ENCODE measurements around the gene NMD3.

Gene NMD3

DNA sequence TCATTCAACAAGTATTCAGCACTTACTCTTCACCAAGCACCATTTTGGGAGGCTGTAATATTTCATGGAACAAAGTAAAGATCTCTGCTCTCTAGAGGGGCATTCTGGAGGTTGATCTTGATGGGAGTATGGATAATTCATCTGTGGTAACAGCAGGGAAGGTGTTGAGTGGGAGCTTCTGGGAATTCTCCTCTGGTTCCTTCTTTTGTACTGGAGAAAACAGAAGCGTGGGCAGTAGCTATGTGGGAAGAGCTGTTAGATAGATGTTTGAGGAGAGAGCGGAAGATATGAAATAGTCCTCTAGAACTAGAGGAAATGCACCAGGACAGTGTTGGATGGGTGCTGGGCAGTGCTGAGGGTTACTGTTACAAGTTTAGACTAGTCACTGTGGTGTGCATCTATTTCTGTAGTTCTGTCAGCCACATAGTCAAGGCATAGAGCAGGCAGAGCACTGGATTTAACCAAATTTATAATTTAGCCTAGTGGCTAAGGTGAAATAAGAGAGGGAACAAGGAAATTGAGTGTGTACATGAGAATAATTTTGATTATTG lies 9.6 kb downstream of the NMD3 start:
- no peak for DNase-seq (ENCODE audit: low read depth)

DNA sequence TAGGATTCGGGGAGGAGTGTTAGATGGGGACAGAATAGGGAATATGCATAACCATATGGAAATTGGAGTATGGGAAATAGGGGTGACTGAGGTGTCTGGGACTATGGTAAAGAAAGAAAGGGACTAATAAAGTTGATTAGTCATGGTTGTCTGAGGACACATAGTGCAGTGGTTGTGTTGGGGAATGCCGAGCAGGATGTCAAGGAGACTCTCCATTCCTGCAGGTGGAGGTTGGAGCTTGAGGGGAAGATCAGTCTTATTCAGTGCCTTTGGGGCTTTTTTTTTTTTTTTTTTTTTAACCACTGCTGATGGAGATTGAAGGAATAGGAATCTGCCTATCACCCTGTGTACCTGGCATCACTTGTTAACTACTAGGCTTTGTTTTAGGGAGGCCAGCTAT lies 10.8 kb downstream of the NMD3 start:
- no peak for DNase-seq (ENCODE audit: low read depth)

DNA sequence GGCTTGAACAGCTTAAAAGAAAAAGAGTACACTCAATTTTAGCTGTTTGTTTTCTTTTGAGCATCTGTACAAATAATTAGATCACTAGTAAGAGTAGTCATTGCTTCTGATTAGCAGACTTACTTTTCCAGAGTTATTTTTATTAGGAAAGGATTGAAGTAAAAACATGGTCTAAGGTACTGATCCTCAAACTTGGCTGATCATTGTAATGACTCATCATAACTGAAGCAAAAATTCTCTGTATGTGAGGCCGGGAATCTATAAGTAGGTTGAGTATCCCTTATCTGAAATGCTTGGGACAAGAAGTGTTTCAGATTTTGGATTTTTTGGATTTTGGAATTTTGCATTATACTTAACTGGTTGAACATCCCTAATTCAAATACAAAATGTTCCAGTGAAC lies 12.4 kb downstream of the NMD3 start:
- no peak for DNase-seq (ENCODE audit: low read depth)

DNA sequence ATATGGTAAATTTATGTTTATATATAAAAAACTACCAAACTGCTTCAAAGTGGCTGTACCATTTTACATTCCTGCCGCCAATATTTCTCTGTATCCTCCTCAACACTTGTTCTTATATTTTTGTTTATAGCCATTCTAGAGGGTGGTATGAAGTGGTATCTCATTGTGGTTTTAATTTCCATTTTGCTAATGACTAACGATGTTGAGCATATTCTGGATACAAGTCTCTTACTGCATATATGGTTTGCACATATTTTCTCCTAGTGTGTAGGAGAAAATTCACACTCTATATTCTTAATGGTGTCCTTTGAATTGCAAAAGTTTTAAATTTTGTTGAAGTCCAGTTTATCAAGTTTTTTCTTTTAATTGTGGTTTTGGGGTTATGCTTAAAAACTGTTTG lies 15.1 kb downstream of the NMD3 start:
- DNase-seq (ENCODE audit: low read depth) = no peak

DNA sequence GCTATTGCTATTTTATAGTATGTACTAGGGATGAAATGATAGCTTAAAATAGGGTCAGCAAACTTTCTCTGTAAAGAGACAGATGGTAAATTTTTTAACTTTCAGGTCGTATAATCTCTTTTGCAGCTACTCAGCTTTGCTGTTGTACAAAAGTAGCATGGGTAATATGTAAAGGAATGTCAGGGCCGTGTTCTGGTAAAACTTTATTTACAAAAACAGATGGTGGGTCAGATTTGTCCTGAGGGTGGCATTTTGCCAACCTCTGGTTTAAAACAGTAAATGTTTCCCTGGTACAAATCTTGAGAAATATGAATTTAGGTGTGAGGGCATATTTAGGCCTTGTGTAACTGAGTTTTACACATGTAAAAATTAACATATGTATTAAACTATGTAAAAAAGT lies 18.6 kb downstream of the NMD3 start:
- DNase-seq (ENCODE audit: low read depth) = no peak

DNA sequence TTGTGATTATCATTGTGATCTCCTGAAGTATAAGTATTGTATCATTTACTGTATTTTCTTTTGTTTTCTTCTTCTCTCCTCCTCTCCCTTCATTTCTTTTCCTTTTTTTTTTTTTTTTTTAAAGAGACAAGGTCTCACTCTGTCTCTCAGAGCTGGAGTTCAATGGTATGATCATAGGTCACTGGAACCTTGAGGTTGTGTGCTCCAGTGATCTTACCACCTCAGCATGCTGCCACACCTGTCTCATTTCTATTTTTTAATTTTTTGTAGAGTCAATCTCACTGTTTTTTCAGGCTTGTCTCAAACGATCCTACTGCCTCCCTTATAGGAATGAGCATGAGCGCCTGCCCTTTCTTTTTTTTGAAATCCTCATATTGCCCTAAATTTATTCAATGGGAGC lies 23.4 kb downstream of the NMD3 start:
- DNase-seq (ENCODE audit: low read depth) = no peak

DNA sequence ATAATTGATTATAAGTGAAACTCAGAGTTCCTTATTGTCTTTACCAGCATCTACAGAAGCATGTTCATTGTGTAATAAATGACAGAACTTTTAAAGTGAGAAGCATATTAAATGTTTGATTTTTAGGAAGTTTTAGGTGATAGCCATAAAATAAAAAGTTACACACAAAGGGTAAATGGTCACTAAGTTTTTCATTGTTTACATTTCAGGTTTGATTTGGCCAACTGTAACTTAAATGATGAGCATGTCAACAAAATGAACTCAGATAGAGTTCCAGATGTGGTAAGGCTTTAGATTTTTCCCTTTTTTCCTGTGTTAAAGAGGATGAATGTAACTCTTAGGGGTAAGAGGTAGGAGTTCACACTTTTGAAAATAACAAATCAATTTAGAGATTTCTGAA lies 25.9 kb downstream of the NMD3 start:
- no peak for DNase-seq (ENCODE audit: low read depth)

DNA sequence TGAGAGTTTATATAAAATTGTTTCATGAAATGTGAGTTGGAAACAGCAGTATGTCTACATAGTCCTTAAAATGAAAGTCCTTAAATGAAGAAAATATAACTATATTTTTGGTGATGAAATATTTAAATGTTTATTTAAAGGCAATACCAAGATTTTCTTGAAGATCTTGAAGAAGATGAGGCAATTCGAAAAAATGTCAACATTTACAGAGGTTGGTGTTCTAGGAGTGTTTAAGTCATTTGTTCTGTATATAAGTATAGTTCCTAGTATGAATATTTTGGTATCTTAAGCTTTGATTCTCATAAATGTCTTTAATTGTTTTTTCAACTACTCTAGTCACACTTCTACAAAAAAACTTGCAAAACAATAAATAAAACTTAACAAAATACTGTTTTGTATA lies 29.0 kb downstream of the NMD3 start:
- no peak for DNase-seq (ENCODE audit: low read depth)

DNA sequence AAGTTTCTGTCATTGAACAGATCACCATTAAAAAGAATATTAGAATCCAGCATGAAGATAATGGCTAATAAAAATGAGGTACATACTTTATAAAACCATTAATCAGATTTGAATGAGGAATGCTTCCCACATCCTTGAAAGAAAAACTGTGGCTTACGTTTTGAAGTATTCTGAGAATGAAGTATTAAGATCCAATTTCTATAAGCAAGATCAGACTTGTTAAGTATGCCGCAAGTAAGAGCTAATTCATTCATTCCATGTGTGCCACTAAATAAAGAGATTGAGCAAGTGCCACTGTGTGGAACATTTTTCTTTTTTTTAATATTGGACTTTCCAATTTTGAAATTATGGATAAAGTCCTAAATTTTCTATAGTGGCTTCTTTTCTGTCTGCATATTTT lies 30.6 kb downstream of the NMD3 start:
- DNase-seq (ENCODE audit: low read depth) = no peak

DNA sequence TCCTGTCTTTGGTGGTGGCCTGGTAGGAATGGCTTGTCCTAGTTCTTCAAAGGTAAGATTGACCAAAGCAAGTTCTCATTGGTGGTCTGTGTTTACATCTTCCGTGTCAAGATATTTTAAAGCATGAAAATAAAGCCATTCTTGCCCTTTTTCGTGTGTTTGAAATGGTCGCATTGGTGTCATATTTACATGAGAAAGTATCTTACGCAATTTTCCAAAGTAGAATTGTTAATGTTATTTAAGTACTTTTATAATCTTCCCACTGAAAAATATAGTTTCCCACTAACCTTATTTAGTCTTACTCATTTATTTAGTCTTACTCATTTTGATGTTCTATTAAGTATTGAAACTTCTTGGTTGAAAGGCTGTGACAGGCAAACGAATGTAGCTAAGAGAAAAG lies 31.0 kb downstream of the NMD3 start:
- no peak for DNase-seq (ENCODE audit: low read depth)

DNA sequence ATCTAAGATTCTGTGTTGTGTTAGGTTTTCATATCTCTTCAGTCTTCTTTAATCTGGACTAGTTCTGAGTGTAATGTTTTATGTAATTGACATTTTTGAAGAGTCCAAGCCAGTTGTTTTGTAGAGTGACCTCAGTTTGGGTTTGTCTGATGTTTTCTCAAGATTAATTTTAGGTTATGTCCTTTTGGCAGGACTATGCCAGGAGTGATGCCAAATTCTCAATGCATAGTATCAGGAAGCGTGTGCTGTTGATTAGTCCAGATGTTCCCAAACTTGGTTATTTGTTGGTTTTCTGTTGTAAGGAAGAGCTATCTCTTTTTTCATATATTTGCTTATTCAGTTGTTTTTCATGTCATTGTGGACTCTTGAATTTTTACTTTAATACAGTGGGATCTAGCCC lies 32.6 kb downstream of the NMD3 start:
- no peak for DNase-seq (ENCODE audit: low read depth)

DNA sequence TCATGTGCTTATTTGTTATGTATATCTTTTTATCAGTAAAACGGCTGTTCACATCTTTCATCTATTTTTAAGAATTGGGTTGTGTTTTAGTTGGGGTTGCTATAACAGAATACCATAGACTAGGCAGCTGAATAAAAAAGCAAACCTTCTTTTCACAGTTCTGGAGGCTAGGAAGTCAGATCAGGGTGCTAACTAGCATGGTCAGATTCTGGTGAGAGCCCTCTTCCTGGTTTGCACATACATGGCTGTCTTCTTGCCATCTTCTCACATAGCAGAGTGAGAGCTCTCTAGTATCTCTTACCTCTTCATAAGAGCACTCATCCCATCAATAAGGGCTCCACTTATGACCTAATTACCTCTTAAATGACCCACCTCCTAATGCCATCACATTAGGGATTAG lies 33.8 kb downstream of the NMD3 start:
- DNase-seq (ENCODE audit: low read depth) = no peak

DNA sequence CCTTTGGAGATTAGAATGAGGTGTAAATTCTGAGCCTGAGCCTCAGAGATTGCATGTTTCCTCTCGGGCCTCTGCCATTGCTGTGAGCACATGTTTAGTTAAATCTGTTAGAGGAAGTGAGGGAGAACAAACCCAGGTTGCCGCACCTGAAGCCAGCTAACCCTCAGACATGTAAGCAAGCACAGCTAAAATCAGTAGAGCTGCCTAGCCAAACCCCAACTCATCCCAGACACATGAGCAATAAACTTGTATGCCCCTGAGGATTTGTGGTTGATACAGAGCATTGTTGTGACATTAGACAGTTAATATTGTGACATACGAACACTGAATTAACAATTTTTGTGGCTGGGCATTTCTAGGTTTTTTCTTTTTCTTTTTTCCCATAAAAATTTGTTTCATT lies 41.9 kb downstream of the NMD3 start:
- DNase-seq (ENCODE audit: low read depth) = peak; percentile 42

DNA sequence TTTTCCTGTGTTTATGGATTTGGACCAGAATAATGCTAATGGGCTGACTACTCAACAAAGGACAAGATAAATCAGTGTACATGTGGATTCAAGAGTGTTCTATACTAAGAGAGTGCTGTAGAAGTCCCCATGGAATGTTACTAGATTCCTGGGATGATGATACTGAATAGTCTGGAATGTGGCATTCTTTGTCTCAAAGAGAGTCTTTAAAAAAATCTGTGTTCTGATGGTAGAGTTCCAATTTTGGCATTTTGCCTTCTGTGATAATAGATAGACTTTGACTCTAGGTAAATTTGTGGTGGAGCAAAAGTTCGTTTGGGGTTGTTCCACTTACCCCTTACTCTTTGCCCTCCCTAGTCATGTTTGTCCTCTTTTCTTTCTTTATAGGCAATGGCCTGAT lies 43.7 kb downstream of the NMD3 start:
- DNase-seq (ENCODE audit: low read depth) = no peak

DNA sequence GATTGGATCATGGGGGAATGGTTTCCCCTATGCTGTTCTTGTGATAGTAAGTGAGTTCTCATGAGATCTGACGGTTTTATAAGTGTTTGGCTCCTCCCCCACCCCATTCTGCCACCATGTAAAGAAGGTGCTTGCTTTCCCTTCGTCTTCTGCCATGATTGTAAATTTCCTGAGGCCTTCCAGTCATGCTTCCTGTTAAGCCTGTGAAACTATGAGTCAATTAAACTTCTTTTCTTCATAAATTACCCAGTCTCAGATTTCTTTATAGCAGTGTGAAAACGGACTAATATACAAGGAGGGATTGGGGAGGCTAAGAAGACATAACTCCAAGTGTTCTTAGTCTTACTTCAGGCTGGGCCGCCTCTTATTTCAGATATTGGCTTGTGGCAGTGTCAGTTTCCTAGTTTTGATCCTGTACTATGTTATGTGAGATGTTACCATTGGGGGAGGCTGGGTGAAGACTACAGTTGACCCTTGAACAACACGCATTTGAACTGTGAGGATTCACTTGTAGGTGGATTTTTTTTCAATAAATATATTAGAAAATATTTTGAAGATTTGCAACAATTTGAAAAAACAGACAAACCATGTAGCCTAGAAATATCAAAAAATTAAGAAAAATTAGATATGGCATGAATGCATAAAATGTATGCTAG lies 44.9 kb downstream of the NMD3 start:
- DNase-seq (ENCODE audit: low read depth) = no peak

DNA sequence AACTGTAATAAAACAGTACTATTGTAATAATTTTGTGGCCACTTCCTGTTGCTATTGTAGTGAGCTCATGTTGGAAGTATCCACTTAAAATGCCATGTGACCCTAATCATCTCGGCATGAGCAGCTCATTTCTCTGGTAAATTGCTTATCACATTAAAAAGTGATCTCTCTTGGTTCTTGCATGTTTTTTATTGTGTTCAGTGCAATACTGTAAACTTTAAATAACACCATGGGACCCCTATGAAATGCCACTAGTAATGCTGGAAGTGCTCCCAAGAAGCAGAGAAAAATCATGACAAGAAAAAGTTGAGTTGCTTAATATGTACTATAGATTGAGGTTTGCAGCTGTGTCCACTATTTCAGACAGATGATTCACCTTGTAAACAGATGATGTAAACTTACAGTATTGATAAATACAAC lies 45.6 kb downstream of the NMD3 start:
- DNase-seq (ENCODE audit: low read depth) = peak; percentile 32

DNA sequence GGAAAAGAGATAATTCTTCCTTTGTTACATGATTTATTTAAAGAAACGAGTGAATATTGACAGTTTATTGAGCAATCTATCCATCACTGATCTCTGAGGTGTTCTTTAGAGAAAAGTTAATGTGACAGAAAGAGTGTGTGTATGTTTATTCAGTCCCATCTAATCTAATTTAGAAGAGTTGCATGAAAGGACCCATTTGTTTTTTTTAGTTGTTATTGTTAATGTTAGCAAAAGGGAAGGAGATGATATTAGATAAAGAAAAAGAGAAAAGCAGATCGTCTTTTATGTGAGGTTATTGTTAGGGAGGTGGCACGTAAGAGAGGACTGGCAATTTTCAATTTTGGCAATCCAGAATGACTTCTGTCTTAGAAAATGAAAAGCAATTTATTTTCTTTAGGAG lies 46.5 kb downstream of the NMD3 start:
- DNase-seq (ENCODE audit: low read depth) = no peak

DNA sequence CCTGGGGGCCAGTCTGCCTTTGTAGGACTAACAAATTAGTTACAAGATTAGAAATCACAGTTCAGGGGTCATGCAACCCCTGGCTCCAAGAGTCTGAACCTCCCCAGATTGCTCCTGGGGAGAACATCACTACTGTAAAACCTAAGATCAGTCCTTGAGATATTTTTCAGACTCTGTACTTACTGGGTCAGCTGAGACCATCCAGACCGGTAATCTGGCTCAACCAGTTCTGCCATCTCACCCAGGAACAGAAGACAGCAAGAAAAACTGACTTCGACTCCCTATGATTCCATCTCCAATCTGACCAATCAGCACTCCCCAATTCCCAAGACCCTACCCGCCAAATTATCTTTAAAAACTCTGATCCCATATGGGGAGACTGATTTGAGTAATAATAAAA lies 47.5 kb downstream of the NMD3 start:
- DNase-seq (ENCODE audit: low read depth) = no peak

DNA sequence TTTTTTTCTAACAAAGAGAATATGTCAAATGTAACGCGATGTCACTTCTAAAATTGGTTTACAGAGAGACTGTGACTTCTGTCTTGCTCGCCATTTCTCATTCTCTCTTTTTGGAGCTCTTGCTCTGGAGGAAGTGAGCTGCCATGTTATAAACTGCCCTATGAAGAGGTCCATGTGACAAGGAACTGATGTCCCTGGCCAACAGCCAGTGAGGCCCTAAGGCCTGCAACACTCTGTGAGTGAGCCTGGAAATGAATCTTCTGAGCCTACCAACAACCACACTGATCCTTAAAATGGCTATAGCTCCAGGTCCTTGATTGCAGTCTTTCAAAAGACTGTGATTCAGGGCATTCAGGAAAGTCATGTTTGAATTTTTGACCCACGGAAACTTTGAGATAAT lies 49.9 kb downstream of the NMD3 start:
- DNase-seq (ENCODE audit: low read depth) = no peak

DNA sequence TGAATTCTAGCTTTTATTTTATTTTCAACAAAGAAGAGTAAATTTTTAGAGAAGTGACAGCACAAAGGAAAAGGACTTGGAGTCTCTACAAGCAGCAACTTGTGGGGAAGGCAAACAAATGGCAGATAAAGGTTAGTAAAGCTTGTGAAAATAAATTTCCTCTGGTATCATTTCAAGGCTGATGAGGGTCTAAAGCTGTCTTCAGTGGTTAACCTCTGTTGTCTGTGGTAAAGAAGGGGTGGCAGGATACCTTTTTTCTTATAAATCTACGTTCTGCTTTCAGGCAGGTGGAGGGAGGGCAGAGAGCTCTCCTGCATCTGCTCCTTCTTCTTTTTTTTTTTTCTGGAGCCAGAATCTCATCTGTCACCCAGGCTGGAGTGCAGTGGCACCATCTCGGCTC lies 50.5 kb downstream of the NMD3 start:
- no peak for DNase-seq (ENCODE audit: low read depth)

DNA sequence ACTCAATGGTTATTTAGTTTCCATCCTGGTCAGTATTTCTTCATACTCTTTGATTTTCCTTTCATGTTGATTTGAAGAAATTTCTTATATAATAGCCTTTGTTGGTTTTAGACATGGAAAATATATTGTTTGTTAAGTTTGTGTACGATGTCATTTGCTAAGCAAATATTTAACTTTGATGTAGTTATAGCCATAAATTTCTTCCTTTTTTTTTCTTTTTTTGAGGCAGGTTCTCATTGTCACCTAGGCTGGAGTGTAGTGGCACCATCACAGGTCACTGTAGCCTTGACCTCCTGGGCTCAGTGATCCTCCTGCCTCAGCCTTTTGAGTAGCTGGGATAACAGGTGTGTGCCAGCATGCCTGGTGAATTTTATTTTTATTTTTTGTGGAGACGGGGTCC lies 51.4 kb downstream of the NMD3 start:
- DNase-seq (ENCODE audit: low read depth) = no peak

DNA sequence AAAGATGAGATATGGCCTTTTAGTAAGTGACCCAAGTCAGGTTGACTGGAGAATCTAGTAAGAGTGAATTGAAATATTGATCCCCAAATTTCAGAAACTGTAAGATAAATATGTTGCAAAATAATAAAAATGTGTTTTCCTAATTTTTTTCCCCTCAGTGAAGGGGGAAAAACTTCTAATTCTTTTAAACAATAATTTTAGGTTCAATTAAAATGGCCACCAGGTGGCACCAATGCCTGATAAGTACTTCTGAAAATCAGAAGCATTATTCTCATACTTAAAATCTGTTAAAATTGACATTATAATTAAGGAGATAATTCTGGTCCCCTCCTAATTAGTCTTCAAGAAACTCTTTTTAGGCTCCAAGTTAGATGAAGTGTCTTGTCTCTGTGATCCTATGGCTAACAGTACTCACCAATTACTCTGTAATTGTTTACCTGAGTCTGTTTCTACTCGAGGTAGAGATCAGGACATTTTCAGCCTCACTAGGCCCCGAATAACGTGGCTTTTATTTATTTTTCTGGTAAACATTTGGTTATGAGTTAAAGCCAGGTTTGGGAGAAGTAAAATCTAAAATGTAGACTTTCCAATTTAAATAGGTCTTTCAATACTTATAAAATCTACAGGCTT lies 52.6 kb downstream of the NMD3 start:
- DNase-seq (ENCODE audit: low read depth) = peak; percentile 23

DNA sequence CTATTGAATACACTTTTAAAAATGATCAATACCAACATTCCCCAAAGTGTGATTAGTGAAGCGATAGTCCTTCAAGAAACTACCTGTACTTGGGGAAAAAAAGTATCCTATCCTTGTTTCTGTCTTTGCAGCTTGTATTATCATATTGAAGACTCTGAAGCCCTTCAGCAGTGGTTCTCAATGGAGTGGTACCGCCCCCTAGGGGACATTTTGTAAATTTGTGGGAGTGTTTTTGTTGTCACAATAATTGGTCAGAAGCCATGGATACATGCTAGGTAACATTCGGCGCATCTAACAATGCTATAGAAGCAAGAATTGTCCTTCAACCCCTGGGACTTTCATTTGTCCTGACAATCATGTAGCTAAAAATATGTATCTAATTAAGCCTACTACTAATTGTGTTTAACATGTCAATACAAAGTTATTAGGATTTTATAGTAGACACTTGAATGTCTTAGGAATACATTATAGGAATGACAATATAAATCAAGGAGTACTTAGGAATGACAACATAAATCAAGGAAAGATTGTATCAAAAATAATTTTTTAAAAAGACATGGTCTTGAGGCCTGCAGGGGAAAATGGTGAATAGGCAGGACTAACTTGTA lies 53.7 kb downstream of the NMD3 start:
- peak; percentile 23 for DNase-seq (ENCODE audit: low read depth)

DNA sequence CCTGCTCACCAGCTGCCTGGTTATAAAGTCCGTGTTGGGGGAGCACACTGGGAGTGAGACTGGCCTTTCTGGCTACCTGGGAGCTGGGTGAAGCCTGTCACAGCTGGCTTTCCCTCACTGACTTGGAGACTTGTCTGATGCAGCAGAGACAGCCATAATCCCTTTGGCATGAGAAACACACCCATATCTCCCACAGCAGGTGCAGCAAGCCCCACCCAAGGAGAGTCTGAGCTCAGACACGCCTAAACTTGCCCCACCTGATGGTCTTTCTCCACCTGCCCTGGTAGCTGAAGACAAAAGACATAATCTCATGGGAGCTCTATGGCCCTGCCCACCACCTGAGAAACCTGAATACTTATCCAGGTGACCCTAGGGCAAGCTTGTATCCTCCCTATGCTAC lies 54.8 kb downstream of the NMD3 start:
- no peak for DNase-seq (ENCODE audit: low read depth)
